Occipital lobe (tissue), 2 donors: ENCODE measurements around the gene SLC6A6. TPM values are rescaled to one million over a fixed set of nuclear protein-coding genes. Genes with fewer than 3 reads are reported as not detected.

Experiments used
- DNase-seq: peaks from one replicate; lab custom pipeline; 2025; lab: John Stamatoyannopoulos, UW
- total RNA-seq: library from RNA; depleted of rRNA; stranded (reverse); fragments of >200 nt; gene quantifications from one replicate; pipeline ENCODE4 v1.2.3, GENCODE V29; 2014

Gene SLC6A6
- total RNA-seq, 1 donor from 2014 or later: 24.8 TPM

DNA sequence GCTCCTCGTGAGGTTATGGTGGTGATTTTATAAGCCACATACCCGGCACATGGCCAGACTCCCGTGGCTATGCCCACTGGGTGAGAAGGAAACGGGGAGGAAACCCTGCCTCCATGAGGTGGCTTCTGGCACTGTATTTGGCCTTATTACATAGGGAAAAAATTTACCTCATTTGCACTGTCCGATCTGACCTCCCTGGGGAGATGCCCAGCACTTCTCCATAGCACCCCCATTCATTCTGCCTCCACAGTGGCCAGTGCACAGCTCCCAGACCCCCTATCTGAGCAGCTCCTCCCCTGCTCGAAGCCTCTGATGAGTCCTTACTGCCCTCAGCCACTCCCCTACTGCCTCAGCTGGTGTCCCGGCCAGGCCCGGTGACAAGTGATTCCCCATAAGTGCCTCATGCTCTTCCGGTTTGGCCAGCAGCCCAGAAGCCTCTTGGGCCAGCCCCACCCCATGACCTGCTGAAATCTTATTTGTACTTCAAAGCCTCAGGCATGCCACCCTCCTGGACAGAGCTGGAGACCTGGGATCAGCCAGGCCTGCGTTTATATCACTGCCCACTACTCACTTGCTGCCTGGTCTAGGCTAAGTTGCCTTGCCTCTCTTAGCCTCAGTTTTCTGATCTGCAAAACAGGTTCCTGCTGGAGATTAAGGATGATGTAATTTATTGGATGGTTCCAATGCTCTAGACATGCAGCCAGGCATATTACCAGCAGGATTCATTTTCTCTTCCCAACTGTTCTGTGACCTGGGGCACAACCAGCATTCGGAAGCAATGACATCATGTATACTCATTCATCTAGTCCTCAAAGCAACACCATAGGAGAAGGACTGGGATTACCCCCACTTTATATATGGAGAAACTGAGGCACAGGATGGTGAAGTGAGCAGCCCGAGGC lies 30.6 kb upstream of the SLC6A6 start:
- DNase-seq: no peak

DNA sequence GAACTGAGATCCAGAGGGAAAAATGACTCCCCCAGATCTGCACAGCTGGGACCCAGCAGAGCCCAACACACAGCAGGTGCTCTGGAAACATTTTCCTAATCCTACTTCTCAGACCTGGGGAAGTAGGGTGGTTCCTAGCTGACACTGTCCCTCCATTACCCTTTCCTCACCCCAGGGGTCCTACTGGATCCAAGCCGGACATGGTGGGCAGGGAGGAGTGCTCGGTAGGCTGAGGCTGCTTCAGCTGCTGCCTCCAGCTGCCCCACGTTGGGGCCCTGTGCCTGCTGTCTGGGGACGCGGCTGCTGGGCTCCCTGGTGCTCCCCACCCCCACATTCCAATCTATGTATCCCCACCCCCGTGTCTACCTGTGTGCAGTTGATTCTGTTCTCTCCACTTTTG lies 29.8 kb upstream of the SLC6A6 start:
- DNase-seq: no peak

DNA sequence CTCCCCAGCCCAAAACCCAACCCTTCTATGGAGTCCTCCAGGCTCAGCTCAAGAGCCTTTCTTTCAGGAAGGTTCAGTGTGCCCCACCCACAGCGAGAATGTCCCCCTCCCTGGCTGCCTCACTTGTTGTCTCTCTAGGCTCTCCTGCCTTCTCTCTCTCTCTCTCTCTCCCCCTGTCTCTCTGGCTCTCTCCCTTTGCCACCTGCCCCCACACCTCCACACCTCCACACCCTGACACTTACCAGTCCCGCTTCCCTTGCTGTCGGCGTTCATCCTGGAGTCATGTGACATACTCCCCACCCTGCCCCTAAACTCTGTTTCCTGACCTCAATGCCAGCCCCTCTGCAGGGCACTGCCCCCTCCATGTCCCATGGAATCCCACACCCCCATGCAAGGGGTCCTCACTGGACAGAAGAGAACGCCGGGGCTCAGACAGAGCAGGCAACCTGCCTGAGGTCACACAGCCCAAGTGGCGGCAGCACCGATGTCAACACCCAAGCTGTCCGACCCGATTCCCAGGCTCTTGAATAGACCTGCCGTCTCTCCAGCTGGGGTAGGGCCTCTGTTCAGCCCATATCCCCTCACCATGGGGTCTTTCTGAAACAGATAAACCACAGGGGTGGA lies 28.5 kb upstream of the SLC6A6 start:
- DNase-seq: no peak

DNA sequence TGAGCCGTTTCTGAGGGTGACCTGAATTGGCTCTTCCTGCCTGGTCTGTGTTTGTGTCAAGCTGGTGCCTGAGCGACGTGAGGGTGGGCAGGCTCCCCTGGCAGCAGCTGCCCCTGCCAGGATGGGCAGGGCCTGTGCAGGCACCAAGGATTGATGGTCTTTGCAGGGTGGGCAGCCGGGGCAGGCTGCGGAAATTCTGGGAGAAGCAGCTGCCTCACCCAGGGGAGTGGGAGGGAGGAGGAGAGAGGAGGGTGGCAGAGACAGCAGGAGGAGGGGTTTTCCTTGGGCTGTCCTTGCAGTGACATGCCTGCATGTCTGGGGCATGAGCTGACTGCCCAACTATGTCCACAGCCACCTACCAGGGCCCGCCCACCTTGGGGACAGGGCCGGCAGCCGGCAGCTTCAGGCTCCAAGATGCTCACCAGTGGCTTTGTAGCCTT lies 27.9 kb upstream of the SLC6A6 start:
- no peak for DNase-seq

DNA sequence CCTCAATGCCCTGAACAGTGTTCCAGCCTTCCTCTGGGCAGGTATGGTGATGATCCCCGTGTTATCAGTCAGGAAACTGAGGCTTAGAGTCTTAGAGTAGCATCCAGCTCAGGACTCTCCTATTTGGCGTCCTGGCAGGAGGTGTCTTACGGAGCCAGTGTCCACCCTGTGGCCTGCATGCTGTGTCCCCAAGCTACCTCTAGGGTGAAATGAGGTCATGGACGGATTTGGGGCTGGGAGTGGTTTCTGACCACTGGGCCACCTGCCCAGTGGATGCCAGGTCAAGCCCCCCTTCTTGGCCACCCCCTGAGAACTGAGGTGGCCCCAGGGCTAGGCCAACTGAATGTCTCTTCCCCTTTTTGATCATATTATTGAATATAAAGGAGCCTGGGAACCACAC lies 27.2 kb upstream of the SLC6A6 start:
- DNase-seq: no peak

DNA sequence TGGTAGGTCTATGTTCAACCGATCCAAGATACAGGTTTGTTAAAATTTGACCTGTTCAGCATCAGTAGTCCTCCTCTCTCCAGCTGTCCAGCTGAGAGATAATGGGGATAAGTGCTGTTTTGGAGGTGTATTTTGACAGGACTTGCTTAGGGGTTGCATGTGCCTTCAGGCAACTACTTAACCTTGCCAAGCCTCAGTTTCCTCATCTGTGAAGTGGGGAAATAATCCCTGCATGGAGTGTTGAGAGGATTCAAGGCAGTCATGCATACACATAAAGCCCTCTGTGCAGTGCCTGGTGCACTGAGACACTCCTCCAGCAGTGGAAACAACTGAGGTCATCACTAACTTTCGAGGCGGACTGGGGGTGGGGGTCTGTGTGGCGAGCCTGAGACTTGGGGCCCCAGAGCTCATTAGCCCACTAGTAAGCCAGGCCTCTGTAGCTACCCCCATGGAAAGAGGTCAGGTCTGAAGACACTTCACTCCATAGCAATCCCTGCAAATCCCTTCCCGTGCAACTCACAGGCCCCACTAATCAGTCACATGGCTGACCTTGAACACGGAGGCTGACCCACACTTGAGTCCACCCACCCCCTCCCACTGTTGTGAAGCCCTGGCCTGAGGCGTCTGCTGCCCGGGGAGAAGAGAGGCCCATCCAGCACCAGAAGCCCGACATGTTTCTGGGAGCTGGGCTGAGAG lies 25.9 kb upstream of the SLC6A6 start:
- DNase-seq: no peak

DNA sequence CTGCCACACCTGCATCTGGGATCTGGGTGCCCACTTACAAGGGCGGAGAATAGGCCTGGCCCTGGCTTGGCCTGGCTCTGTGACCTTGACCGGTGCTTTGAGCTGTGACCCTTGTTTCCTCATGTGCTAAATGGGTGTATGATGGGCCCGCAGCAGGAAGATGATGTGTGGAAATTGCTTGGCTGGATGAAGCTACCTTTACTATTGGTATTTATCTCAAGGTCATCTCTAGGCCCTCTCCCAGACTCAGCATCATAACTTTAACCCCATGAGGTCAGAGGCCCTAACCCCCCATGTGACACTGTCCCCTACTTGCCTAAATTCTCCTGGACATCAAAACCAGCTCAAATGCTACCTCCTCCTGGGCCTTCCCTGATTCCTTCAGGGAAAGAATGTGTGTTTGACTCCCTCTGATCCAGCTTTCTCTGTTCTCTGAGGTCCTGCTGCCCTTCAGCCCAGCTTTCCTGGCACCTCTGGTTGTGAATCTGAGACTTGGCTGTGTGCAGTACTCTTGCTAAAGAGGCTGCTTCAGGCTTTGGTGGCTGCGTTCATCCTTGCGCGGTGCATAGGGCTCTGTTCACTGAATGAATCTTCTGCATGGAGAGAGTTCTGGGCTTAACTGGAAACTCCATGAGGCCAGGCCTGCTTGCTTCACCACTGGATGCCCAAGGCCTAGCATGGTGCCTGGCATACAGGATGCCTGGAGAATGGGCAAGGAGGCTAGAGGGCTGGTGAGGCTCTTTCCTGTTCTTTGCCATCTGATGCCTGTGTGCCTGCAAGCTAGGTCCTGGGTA lies 25.2 kb upstream of the SLC6A6 start:
- DNase-seq: no peak

DNA sequence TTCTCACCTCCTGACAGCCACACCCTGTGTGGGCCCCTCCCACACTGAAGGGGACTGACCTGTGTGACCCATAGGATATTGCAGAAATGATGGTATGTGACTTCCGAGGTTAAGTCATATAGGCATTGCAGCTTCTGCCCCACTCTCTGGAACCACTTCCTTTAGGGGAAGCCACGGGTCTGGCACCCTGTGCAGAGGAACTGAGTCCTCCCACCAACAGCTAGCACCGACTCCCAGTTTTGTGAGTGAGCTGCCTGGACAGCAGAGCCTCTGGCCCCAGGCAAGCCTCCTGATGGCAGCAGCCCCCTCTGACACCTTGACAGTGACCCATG lies 24.6 kb upstream of the SLC6A6 start:
- no peak for DNase-seq

DNA sequence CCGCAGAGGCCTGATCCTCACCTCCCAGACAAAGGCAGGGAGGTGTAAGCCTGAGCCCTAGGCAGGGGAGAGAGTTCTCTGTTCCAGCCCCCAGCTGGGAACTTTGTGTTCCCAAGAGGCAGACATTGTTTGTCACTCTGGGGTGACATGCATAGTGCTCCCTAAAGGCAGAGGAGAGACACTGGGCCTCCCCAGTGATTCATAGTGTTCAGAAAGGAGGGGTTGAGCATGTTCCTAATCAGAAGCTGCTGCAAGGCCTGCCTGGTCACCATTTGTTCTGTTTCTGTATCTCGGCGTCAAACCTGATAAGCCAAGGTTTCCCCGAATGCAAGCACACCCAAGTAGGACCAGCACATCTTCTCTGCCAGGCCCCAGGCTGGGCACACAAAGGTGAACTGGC lies 24.0 kb upstream of the SLC6A6 start:
- no peak for DNase-seq

DNA sequence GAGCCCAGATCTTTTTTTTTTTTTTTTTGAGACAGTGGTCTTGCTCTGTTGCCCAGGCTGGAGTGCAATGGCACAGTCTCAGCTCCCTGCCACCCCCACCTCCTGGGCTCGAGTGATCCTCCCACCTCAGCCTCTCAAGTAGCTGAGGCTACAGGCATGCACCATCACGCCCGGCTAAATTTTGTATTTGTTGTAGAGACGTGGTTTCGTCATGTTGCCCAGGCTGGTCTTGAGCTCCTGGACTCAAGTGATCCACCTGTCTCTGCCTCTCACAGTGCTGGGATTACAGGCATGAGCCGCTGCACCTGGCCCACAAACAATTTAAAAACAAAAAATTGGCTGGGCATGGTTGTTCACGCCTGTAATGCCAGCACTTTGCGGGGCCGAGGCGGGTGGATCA lies 22.6 kb upstream of the SLC6A6 start:
- no peak for DNase-seq

DNA sequence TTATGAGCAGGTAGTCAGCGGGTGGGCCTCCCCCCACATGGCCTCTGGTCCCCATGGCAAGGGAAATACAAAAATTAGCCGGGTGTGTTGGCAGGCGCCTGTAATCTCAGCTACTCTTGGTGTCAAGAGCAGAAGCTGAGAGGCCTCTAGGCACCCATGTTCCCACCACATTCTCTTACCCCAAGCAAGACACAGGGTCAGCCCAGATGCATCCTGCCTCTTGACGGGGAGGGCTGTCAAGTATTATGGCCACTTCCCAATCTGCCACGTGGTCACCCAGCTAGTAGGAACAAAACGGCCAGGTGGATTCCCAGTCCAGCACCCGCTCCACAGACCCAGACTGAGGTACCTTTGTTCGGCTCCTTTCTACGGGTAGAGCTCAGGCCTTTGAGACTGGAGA lies 16.2 kb upstream of the SLC6A6 start:
- no peak for DNase-seq

DNA sequence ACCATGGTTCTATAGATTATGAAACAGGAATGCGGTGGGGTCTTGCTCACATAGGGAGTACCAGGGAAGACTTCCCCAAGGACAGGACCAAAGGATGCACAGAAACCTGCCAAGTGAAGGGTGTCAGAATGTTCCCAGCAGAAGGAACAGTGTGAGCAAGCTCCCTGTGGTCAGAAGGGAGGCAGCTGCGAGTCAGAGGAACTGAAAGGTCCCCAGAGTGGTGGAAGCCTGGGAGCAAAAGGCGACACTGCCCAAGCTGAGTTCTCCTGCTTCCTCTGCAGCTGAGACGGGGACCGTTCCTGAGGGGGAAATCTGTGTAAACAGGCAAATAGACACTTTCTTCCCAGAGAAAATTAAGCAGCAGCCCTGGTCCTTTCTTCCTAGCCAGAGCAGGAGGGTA lies 14.2 kb upstream of the SLC6A6 start:
- no peak for DNase-seq

DNA sequence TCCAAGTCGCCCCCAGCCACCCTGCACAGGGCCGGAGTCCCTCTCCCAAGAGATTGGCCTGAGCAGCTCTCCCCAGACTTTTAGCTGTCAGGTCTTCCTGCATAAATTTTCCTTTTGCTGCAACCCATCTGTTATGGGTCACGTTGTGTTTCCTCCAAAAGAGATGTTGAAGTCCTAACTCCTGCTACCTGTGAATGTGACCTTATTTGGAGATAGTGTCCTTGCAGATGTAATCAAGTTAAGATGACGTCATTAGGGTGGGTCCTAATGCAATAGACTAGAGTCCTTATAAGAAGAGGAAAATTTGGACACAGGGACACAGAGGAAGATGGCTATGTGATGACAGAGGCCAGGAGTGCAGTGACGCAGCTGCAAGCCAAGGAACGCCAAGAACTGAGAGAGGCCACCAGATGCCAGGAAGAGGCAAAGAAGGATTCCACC lies 13.2 kb upstream of the SLC6A6 start:
- no peak for DNase-seq

DNA sequence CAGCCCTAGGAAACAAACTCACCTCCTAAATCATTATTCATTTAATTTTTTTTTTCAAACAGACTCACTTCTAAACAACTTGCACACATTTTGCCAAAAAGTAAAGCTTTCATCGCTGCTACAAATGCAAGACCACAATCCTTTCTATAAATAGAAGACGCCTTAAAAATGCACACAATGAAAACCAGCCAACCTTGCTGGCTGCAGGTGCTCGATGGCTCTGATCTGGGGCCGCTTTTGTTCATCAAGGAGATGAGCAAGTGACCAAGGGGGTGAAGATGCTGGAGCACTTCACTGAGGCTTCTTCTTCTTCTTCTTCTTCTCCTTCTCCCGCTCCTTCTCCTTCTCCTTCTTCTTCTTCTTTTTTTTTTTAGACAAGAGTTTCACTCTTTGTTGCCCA lies 12.7 kb upstream of the SLC6A6 start:
- no peak for DNase-seq

DNA sequence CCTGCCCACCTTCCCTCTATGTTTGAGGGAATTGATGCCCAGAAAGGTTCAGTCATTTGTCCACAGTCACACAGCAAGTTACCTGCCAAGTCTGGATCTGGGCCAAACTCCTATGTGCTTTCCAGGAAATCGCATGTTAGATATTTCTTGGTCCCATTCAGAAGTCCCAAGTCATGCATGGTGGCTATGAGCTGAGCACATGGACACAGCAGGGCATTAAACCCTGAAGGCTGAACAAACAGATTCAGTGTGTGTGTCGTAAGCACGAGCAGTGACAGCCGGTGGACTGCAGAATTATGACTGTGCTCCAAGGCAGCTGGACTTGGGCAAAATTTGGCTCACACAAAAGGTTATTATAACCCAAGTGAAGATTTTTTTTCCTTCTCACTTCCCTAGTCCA lies 11.4 kb upstream of the SLC6A6 start:
- DNase-seq: no peak

DNA sequence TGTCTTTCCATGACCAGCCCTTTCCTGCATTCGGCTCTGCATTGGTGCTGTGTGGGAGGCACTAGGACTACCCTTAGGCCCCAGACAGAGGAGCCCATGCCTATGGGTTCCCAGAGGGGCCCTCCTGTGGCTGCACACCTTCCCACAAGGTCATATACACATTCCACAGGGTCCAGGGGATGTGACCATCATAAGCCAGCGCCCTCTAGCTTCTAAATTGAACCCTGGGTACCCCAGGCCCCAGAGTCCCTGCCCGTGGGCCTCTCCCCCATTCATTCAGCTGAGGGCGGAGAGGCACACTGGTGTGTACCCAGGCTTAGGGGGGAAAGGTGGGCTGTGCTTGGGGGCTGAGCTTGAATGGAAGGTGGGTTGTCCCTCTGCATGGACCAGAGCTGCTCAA lies 10.2 kb upstream of the SLC6A6 start:
- DNase-seq: no peak

DNA sequence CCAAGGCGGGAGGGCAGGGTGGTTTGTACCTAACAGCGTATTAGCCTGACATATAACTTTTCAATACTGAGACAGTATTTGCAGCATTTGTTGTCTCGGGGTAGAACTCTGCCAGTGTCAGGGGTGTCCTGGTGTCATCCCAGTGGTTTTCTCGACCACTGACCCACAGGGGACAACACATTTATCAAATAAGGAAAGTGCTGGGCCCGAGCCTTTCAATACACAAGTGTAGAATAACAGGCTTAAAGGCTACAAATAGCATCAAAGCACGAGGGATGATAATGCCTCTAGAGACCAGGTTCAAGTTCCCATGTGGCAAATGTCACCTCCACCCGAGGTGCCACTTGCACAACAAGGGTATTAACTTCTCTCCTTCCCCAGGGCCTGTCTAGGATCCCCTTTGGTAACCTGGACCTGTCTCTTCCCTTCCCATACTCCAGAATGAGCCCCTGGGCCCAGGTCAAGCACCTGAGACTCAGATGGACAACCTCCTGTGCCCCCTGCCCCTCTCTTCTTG lies 9.5 kb upstream of the SLC6A6 start:
- no peak for DNase-seq

DNA sequence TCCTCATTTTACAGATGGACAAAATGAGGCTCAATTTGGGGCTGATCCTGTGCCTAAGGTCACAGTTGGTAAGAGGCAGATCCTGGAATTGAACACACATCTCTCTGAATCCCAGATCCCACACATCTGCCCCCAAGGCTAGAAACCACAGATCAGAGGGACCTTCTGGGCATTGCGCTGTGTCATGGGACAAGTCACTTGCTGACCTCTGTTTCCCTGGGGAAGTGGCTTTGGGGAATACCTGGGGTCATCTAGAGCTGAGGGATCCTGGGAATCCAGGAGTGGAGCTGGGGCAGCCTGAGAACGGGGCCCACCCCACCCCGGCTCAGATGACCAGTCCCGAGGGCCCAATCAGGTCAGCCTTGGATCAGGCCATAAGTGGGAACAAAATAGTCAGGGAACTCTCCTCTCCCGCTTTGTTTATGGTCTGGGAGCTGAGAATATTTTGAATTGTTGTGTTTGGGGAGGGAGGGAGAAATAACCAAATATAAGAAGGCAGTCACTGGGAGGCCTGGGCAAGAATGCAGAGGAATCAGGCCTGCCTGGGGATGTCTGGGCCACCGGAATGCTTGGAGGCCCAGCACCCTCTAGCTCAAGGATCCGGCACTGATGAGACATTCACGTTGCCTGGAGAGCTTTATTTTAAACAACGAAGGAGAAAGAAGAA lies 8.8 kb upstream of the SLC6A6 start:
- no peak for DNase-seq

DNA sequence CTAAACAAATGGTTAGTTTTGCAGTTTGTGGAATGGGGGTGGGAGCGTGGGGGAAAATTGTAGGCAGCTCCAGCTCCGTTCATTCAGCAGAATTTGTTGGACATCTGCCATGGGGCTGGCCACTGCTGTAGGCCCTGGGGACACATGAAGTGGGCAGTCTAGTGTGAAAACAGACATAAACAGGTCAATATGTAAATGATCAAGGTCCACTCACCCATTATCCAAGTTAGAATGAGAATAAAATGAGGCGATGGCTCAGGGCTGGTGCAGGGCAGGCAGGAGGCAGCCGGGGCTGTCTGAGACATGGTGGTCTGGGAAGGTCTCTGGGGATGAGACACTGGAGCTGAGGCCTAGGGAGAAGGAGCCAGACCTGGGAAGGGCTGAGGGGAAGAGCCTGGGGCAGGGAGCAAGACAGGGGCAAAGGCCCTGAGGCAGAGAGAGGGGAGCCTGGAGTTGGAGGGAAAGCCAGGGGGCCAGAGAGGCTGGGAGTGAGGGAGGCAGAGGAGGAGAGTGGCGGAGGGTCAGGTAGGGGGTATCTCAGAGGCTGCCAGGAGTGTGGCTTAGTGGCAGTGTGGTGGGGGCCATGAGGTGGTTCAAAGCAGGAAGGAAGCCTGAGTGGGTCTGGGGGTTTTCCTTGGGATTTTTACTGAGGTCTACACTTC lies 6.2 kb upstream of the SLC6A6 start:
- DNase-seq: no peak

DNA sequence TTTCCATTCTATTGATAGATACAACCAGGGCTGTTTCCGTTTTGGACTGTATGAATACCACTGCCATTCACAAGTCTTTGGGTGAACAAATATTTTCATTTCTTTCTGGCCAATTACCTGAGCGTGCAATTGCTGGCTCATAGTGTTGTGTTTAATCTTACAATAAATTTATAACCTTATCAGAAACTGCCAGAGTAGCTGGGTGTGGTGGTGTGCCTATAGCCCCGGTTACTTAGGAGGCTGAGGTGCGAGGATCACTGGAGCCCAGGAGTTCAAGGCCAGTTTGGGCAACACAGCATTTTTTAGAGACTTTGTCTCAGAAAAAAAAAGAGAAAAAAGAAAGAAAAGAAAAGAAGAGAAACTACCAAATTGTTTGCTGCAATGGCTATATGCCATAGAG lies 5.4 kb upstream of the SLC6A6 start:
- DNase-seq: no peak
